GM12878 (cell line): Measurements from ENCODE around the gene SSR1. TPM values are rescaled to one million over a fixed set of nuclear protein-coding genes. Genes with fewer than 3 reads are reported as not detected.

Source experiments
- ATAC-seq: fragments of 200-7000 bp; cut with Tn5 transposase; 3 replicates; pipeline ENCODE4 v1.9.1; 2020; ENCODE audit warnings: mild to moderate bottlenecking, moderate library complexity
- BruUV-seq: library from RNA; stranded (reverse); fragments of 400-500 nt; replicated peaks from 2 replicates; lab custom pipeline; 2021; lab: Mats Ljungman, UMichigan
- CTCF ChIA-PET: fragments of 300-600 bp; sonication (Branson Sonifier 250); formaldehyde crosslinking; extraction: SDS; loops from one replicate; lab custom pipeline; 2021; ENCODE audit warnings: inconsistent platforms; lab: Yijun Ruan, JAX
- POLR2A ChIA-PET: fragments of 350-600 bp; formaldehyde crosslinking; extraction: SDS; loops from one replicate; lab custom pipeline; 2021; ENCODE audit warnings: inconsistent platforms; lab: Charles Lee
- RAD21 ChIA-PET: fragments of 300-600 bp; sonication (Branson Sonifier 250); formaldehyde crosslinking; loops from one replicate; lab custom pipeline; 2023; ENCODE audit warnings: antibody characterized with exemption; ENCODE audit not compliant: unreplicated experiment; lab: Charles Lee
- SMC1A ChIA-PET: fragments of 300-600 bp; sonication (Branson Sonifier 250); formaldehyde crosslinking; loops from one replicate; lab custom pipeline; 2023; ENCODE audit not compliant: unreplicated experiment, uncharacterized antibody; lab: Charles Lee
- DNase-seq: peaks from one replicate; pipeline ENCODE4 v3.0.0-alpha.2; 2011; ENCODE audit warnings: low read depth, low spot score
- FAIRE-seq: peaks from 3 replicates; lab custom pipeline; 2011; peaks lifted over from hg19 to GRCh38; lab: Jason Lieb, UNC
- H2AFZ ChIP-seq: 2 replicates; pipeline ENCODE4 v1.6.0; 2011; ENCODE audit warnings: low read depth, low read length, control low read depth; ENCODE audit not compliant: control insufficient read depth
- H3K27ac ChIP-seq: 2 replicates; pipeline ENCODE4 v1.5.1; 2011; ENCODE audit warnings: control low read depth; ENCODE audit not compliant: control insufficient read depth, insufficient read depth
- H3K27me3 ChIP-seq, 2 experiments: replicated peaks in 1 of 2; 2 replicates each; pipeline versions ENCODE4 v1.6.0 to v1.6.1; 2011; ENCODE audit warnings: low read length in 1 of 2; ENCODE audit not compliant: control insufficient read depth in 2 of 2, insufficient read depth in 2 of 2
- H3K36me3 ChIP-seq, 2 experiments: 2 replicates each; pipeline ENCODE4 v1.5.1; 2011; ENCODE audit warnings: low read length in 1 of 2; ENCODE audit not compliant: control insufficient read depth in 2 of 2, insufficient read depth in 2 of 2
- H3K4me1 ChIP-seq: 2 replicates; pipeline ENCODE4 v1.6.1; 2011; ENCODE audit warnings: mild to moderate bottlenecking, low read length, moderate library complexity, mixed read lengths; ENCODE audit not compliant: control insufficient read depth, insufficient read depth
- H3K4me2 ChIP-seq: 2 replicates; pipeline ENCODE4 v1.6.0; 2011; ENCODE audit warnings: control low read depth; ENCODE audit not compliant: control insufficient read depth, insufficient read depth
- H3K4me3 ChIP-seq: fragments of 200-600 bp; sonication (generic); 2 replicates; pipeline ENCODE4 v1.5.1; 2016
- H3K79me2 ChIP-seq: 2 replicates; pipeline ENCODE4 v1.6.0; 2011; ENCODE audit warnings: low read length; ENCODE audit not compliant: control insufficient read depth, insufficient read depth
- H3K9ac ChIP-seq: 2 replicates; pipeline ENCODE4 v1.8.0; 2011; ENCODE audit warnings: low read length, control low read depth, mixed read lengths; ENCODE audit not compliant: control insufficient read depth, insufficient read depth
- H3K9me3 ChIP-seq: replicated peaks from 3 replicates; pipeline ENCODE4 v1.5.1; 2011; ENCODE audit warnings: mild to moderate bottlenecking, low read length; ENCODE audit not compliant: control insufficient read depth, insufficient read depth
- H4K20me1 ChIP-seq: 2 replicates; pipeline ENCODE4 v1.6.0; 2011; ENCODE audit not compliant: control insufficient read depth, insufficient read depth
- CEBPB ChIP-seq, 2 experiments: fragments of 150-350 bp in 1 of 2; IDR thresholded peaks; 2 replicates each; pipeline ENCODE4 v1.6.1; 2012 to 2014; ENCODE audit warnings: low read depth in 2 of 2, low read length in 2 of 2, borderline replicate concordance in 1 of 2, inconsistent platforms in 1 of 2
- NFXL1 ChIP-seq: fragments of 450-650 bp; IDR thresholded peaks from 2 replicates; pipeline ENCODE4 v1.6.1; 2017; ENCODE audit warnings: antibody characterized with exemption, mild to moderate bottlenecking, borderline replicate concordance
- SREBF1 ChIP-seq: IDR thresholded peaks from 2 replicates; pipeline ENCODE4 v1.6.1; 2012; ENCODE audit warnings: mild to moderate bottlenecking, low read length
- STAT3 ChIP-seq: IDR thresholded peaks from 2 replicates; pipeline ENCODE4 v1.6.1; 2011; ENCODE audit warnings: low read depth, low read length, improper control_type of control experiment
- USF2 ChIP-seq: IDR thresholded peaks from 2 replicates; pipeline ENCODE4 v1.6.1; 2011; ENCODE audit warnings: low read depth, low read length, improper control_type of control experiment, borderline replicate concordance
- ZNF274 ChIP-seq: IDR thresholded peaks from one replicate; pipeline ENCODE4 v1.8.0; 2011; ENCODE audit not compliant: insufficient read length, insufficient read depth
- ZSCAN29 ChIP-seq: fragments of 450-650 bp; IDR thresholded peaks from 2 replicates; pipeline ENCODE4 v1.6.1; 2017; ENCODE audit warnings: mild to moderate bottlenecking, moderate library complexity
- WGBS: methylation state at CpG from one replicate; pipeline ENCODE4 v1.1.6; 2016; ENCODE audit warnings: low lambda C conversion rate; ENCODE audit not compliant: insufficient replicate concordance, insufficient coverage; ENCODE audit errors: missing lambda C conversion rate; 5-methylcytosine and 5-hydroxymethylcytosine counted together
- in situ Hi-C: fragments of 300-500 bp; cut with MboI; formaldehyde crosslinking; loops from 9 replicates; pipeline ENCODE4 v1.14.3; 2018; ENCODE audit warnings: mixed read lengths
- intact Hi-C: fragments of 100-400 bp; cut with micrococcal nuclease; formaldehyde crosslinking; loops from one replicate; pipeline ENCODE4 v1.14.2; 2022; ENCODE audit not compliant: unreplicated experiment
- polyA plus RNA-seq, 11 experiments: library from polyadenylated mRNA; depleted of rRNA in 4 of 11; unstranded in 6 of 11; stranded (reverse) in 5 of 11; fragments of >200 nt; fragmentation: Nextera tagmentation in 4 of 11; fragmentation: Illumina TruSeq in 1 of 11; extraction: Ambion mirVana in 4 of 11; extraction: Trizol in 1 of 11; gene quantifications; 1 replicate in 1 of 11; 2 replicates in 10 of 11; pipeline versions ENCODE4 v1.2.1 to v1.2.3, GENCODE V29; 2011 to 2016; ENCODE audit warnings: inconsistent platforms in 2 of 11, missing spikeins in 2 of 11, low read depth in 1 of 11
- total RNA-seq, 4 experiments: library from RNA; depleted of rRNA in 3 of 4; stranded (reverse); fragments of >200 nt in 3 of 4; fragmentation: Illumina TruSeq in 1 of 4; extraction: Trizol in 1 of 4; gene quantifications; 2 replicates each; pipeline versions ENCODE4 v1.2.1 to v1.2.3, GENCODE V29; 2013 to 2021

Gene SSR1
- total and polyA plus RNA-seq, 10 of the 15 experiments (the other 5 are each of a cell fraction or from before 2014, with no cell fraction given) = 42.0 to 209 (median 128) TPM

- Histone ChIP-seq H3K79me2 (no peaks in the 10 kb centered on the region), H3K27ac (no peak overlapping the region), H3K4me3 (no peak overlapping the region), H3K36me3 (no peaks in the 10 kb centered on the region), H2AFZ (no peak overlapping the region), H4K20me1 (no peaks in the 10 kb centered on the region), H3K4me2 (no peak overlapping the region), H3K27me3 (no peaks in the 10 kb centered on the region), H3K9ac (no peak overlapping the region), H3K4me1 (no peaks in the 10 kb centered on the region), H3K9me3 (no peaks in the 10 kb centered on the region; the same call in 1 of the 3 replicates)
- in situ Hi-C loops (no loop called here), intact Hi-C loops (no loop called here)
- DNase-seq (no peak), FAIRE-seq (no peak), ATAC-seq (no peak)
- no TSS peak for BruUV-seq
- ChIA-PET CTCF (interaction anchor here (0.7 kb wide), 1 partner anchor 226 kb away, joined by 3 read pairs; no protein-coding TSS in a partner anchor), RAD21 (no interaction called here), SMC1A (no interaction called here), POLR2A (no interaction called here)
- WGBS = 50% methylated on average over 5 of the region's 5 CpGs
- TF ChIP-seq CEBPB (IDR thresholded peaks at IDR 0.05; ENCODE audit: borderline replicate concordance in 1 of 2, low read depth in 2 of 2, low read length in 2 of 2) (no peak), ZSCAN29 (no peak), ZNF274 (no peak), USF2 (no peak), SREBF1 (no peak), NFXL1 (no peak), STAT3 (no peak)
Observed at GRCh38 chr6:7269816-7270215, 43.2 kb downstream of the SSR1 start.
